ENCODE results near the gene FSTL4. TPM values are rescaled to one million over a fixed set of nuclear protein-coding genes. Genes with fewer than 3 reads are reported as not detected.

The FSTL4 gene
- polyA plus RNA-seq, 1 donor (not counting 4 experiments of a cell fraction or from before 2014, with no cell fraction given), result 1.7 TPM

DNA sequence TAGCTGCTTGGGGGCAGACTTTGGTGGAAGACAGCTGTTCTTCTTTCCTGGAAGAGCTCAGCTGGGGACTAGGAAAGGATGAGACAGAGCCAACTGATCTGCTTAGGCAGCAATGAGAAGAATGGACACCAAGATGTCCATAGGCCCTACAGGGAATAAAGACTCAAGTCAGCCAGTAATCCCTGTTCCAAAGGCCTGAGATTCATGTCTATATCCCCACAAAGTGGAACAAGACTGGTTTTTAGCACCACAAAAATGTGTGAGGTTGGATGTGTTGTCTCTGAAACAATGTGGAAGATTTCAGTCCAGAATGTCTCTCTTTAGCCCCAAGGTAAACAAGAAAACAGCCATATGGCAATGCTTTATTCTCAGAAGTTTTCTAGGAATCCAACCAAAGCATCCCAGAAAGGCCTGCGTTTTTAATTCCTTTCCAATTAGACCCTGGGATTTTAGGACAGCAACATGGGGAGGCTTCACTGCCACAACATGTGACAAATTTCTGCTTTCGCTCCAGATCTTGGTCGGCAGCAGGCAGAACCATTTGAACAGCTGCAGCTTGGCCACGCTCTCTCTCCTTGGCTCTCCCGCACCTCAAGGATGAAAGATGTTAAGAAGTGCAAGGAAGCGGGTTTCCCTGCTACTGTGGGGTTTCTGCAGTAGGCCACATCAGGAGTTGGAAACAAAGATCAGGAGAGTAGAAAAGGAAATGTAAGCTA lies 245.1 kb downstream of the FSTL4 start:
- H3K36me3 ChIP-seq (ENCODE audit: control insufficient read depth in 2 of 2, extremely low read depth in 1 of 2, insufficient read depth in 2 of 2, low read length in 2 of 2), result no peaks in the 10 kb centered on the region
- H3K9me3 ChIP-seq (ENCODE audit: control insufficient read depth, low read depth, low read length), result no peaks in the 10 kb centered on the region
- dilution Hi-C loops (cut with MboI; ENCODE audit: extremely low pct_ligation_motif_present, low sequenced_read_pairs), result no loop called here
- H3K4me2 ChIP-seq (ENCODE audit: control insufficient read depth, extremely low read depth, insufficient read depth, low read depth, low read length), result no peak overlapping the region
- H3K27ac ChIP-seq (ENCODE audit: control insufficient read depth, insufficient read depth, low read length), result no peak overlapping the region
- no peaks in the 10 kb centered on the region for H4K20me1 ChIP-seq (ENCODE audit: control insufficient read depth, extremely low read depth, insufficient read depth, low read length)
- DNase-seq (ENCODE audit: low read depth, low spot score) (no peak), FAIRE-seq (no peak)
- H3K9ac ChIP-seq (ENCODE audit: control insufficient read depth, extremely low read depth, insufficient read depth, low read length), result no peak overlapping the region
- peaks cover 23% of the 10 kb centered on the region for H3K4me1 ChIP-seq (ENCODE audit: control insufficient read depth, extremely low read depth, insufficient read depth, low read length)
- no peaks in the 10 kb centered on the region for H3K79me2 ChIP-seq (ENCODE audit: control insufficient read depth, insufficient read depth, low read length)
- no peak overlapping the region for H3K4me3 ChIP-seq (ENCODE audit: control insufficient read depth in 2 of 3, extremely low read depth in 1 of 3, insufficient read depth in 2 of 3, low read depth in 1 of 3, low read length in 3 of 3)
- TF ChIP-seq CTCF (optimal IDR thresholded peaks at IDR 0.05 in 1 of 3, IDR thresholded peaks at IDR 0.05 in 1 of 3, conservative IDR thresholded peaks at IDR 0.05 in 1 of 3; ENCODE audit: extremely low read depth in 1 of 3, insufficient read depth in 2 of 3, low read length in 3 of 3), result no peak
- TF ChIP-seq EZH2 (IDR thresholded peaks at IDR 0.05; ENCODE audit: low read length), result no peak
- no peaks in the 10 kb centered on the region for H3K9me1 ChIP-seq (ENCODE audit: control insufficient read depth, extremely low read depth, insufficient read depth, low read length)
- H2AFZ ChIP-seq (ENCODE audit: control insufficient read depth, low read length), result no peak overlapping the region
- no peaks in the 10 kb centered on the region for H3K27me3 ChIP-seq (ENCODE audit: control insufficient read depth, extremely low read depth, insufficient read depth, low read length)

DNA sequence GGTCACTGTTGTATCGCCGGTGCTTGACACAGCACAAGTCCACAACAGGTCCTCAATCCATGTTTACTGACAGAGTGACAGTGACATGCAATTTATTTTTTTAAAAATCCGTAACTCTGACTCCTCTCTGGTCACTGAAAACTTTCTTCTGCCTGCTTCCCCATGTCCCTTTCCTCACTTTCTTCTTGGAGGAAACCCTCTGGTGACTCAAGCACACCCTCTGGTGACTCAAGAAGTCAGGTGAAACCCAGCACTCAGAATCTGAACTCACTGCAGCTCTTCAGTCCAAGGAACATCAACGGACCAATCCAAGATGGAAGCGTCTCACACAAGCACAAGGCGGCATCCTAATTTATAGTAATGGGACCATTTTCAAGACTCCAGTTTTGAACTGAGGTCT lies 245.9 kb downstream of the FSTL4 start:
- Histone ChIP-seq H3K4me3 (ENCODE audit: control insufficient read depth in 2 of 3, extremely low read depth in 1 of 3, insufficient read depth in 2 of 3, low read depth in 1 of 3, low read length in 3 of 3) (no peak overlapping the region), H4K20me1 (ENCODE audit: control insufficient read depth, extremely low read depth, insufficient read depth, low read length) (no peaks in the 10 kb centered on the region), H3K4me2 (ENCODE audit: control insufficient read depth, extremely low read depth, insufficient read depth, low read depth, low read length) (no peak overlapping the region), H3K4me1 (ENCODE audit: control insufficient read depth, extremely low read depth, insufficient read depth, low read length) (peaks cover 21% of the 10 kb centered on the region), H3K79me2 (ENCODE audit: control insufficient read depth, insufficient read depth, low read length) (no peaks in the 10 kb centered on the region), H3K9me1 (ENCODE audit: control insufficient read depth, extremely low read depth, insufficient read depth, low read length) (no peaks in the 10 kb centered on the region), H3K27ac (ENCODE audit: control insufficient read depth, insufficient read depth, low read length) (no peak overlapping the region), H2AFZ (ENCODE audit: control insufficient read depth, low read length) (no peak overlapping the region), H3K27me3 (ENCODE audit: control insufficient read depth, extremely low read depth, insufficient read depth, low read length) (no peaks in the 10 kb centered on the region), H3K36me3 (ENCODE audit: control insufficient read depth in 2 of 2, extremely low read depth in 1 of 2, insufficient read depth in 2 of 2, low read length in 2 of 2) (no peaks in the 10 kb centered on the region), H3K9ac (ENCODE audit: control insufficient read depth, extremely low read depth, insufficient read depth, low read length) (no peak overlapping the region), H3K9me3 (ENCODE audit: control insufficient read depth, low read depth, low read length) (no peaks in the 10 kb centered on the region)
- dilution Hi-C loops (cut with MboI; ENCODE audit: extremely low pct_ligation_motif_present, low sequenced_read_pairs), result no loop called here
- DNase-seq (ENCODE audit: low read depth, low spot score) (no peak), FAIRE-seq (no peak)
- TF ChIP-seq CTCF (optimal IDR thresholded peaks at IDR 0.05 in 1 of 3, IDR thresholded peaks at IDR 0.05 in 1 of 3, conservative IDR thresholded peaks at IDR 0.05 in 1 of 3; ENCODE audit: extremely low read depth in 1 of 3, insufficient read depth in 2 of 3, low read length in 3 of 3), result peak in 1 of 3 experiments; percentile 23
- no peak for TF ChIP-seq EZH2 (IDR thresholded peaks at IDR 0.05; ENCODE audit: low read length)

Data from keratinocyte (primary cell).